PC-3 (cell line): ENCODE results near the gene TNFRSF6B. TPM values are rescaled to one million over a fixed set of nuclear protein-coding genes. Genes with fewer than 3 reads are reported as not detected.
A peak's percentile ranks its signal among the peaks of the same experiment; 100 is the strongest.

ENCODE experiments used
- ATAC-seq: fragments of 200-7000 bp; cut with Tn5 transposase; 2 replicates; pipeline ENCODE4 v1.9.1; 2020; ENCODE audit warnings: mild to moderate bottlenecking, moderate library complexity
- BruUV-seq: library from RNA; stranded (reverse); fragments of 400-500 nt; replicated peaks from 2 replicates; lab custom pipeline; 2021; lab: Mats Ljungman, UMichigan
- CTCF ChIA-PET: fragments of 300-600 bp; sonication (Branson Sonifier 250); formaldehyde crosslinking; loops from one replicate; lab custom pipeline; 2022; ENCODE audit warnings: antibody characterized with exemption; lab: Charles Lee
- POLR2A ChIA-PET: fragments of 300-600 bp; sonication (Branson Sonifier 250); formaldehyde crosslinking; loops from one replicate; lab custom pipeline; 2022; ENCODE audit warnings: antibody characterized with exemption; ENCODE audit not compliant: unreplicated experiment; lab: Charles Lee
- DNase-seq: peaks from one replicate; pipeline ENCODE4 v3.0.0-alpha.2; 2015
- H2AFZ ChIP-seq: fragments of 300-600 bp; sonication (generic); 2 replicates; pipeline ENCODE4 v1.6.0; 2016; ENCODE audit warnings: antibody characterized with exemption, low read length
- H3F3A ChIP-seq: fragments of 300-600 bp; sonication (generic); one replicate; pipeline ENCODE4 v1.6.0; 2017; ENCODE audit warnings: antibody characterized with exemption, low read length, control low read depth, mild to moderate bottlenecking; ENCODE audit not compliant: unreplicated experiment
- H3K27ac ChIP-seq: fragments of 300-600 bp; sonication (generic); 2 replicates; pipeline ENCODE4 v1.5.1; 2016; ENCODE audit warnings: mild to moderate bottlenecking, low read length
- H3K27me3 ChIP-seq: fragments of 300-600 bp; sonication (generic); 2 replicates; pipeline ENCODE4 v1.6.1; 2016; ENCODE audit warnings: low read length, mixed read lengths
- H3K36me3 ChIP-seq: fragments of 300-600 bp; sonication (generic); 2 replicates; pipeline ENCODE4 v1.6.1; 2016; ENCODE audit warnings: low read depth, mixed run types, low read length, mixed read lengths
- H3K4me1 ChIP-seq: fragments of 300-600 bp; sonication (generic); 2 replicates; pipeline ENCODE4 v1.5.1; 2016; ENCODE audit warnings: low read length; ENCODE audit not compliant: insufficient read depth
- H3K4me2 ChIP-seq: fragments of 300-600 bp; sonication (generic); 2 replicates; pipeline ENCODE4 v1.6.0; 2016; ENCODE audit warnings: low read length
- H3K4me3 ChIP-seq: fragments of 300-600 bp; sonication (generic); 2 replicates; pipeline ENCODE4 v1.5.1; 2016; ENCODE audit warnings: mild to moderate bottlenecking, low read length, mixed read lengths
- H3K79me2 ChIP-seq: fragments of 300-600 bp; sonication (generic); 2 replicates; pipeline ENCODE4 v1.6.1; 2017; ENCODE audit warnings: low read length, mixed read lengths
- H3K9ac ChIP-seq: fragments of 300-600 bp; sonication (generic); 2 replicates; pipeline ENCODE4 v1.6.0; 2016; ENCODE audit warnings: mild to moderate bottlenecking, low read length
- H3K9me2 ChIP-seq: fragments of 300-600 bp; sonication (generic); replicated peaks from 2 replicates; pipeline ENCODE4 v1.6.1; 2016; ENCODE audit warnings: mixed run types, low read length, mixed read lengths
- H3K9me3 ChIP-seq: fragments of 300-600 bp; sonication (generic); 2 replicates; pipeline ENCODE4 v1.6.1; 2016; ENCODE audit warnings: low read length, mixed read lengths
- H4K20me1 ChIP-seq: fragments of 300-600 bp; sonication (generic); 2 replicates; pipeline ENCODE4 v1.6.1; 2016; ENCODE audit warnings: low read length, mixed read lengths
- CTCF ChIP-seq: fragments of 300-600 bp; sonication (generic); conservative IDR thresholded peaks from 2 replicates; pipeline ENCODE4 v1.5.1; 2017; ENCODE audit warnings: antibody characterized with exemption, low read depth, mild to moderate bottlenecking, low read length
- EZH2 ChIP-seq: fragments of 300-600 bp; sonication (generic); IDR thresholded peaks from one replicate; pipeline ENCODE4 v1.6.1; 2017; ENCODE audit warnings: antibody characterized with exemption, mild to moderate bottlenecking, low read length; ENCODE audit not compliant: unreplicated experiment
- EZH2phosphoT487 ChIP-seq: fragments of 300-600 bp; sonication (generic); IDR thresholded peaks from 2 replicates; pipeline ENCODE4 v1.6.1; 2018; ENCODE audit warnings: mild to moderate bottlenecking, antibody characterized with exemption, low read length, borderline replicate concordance
- intact Hi-C: fragments of 100-400 bp; cut with micrococcal nuclease; formaldehyde crosslinking; loops from 2 replicates; pipeline ENCODE4 v1.9.0; 2023
- total RNA-seq: library from RNA; depleted of rRNA; stranded (reverse); fragments of >200 nt; gene quantifications from 2 replicates; pipeline ENCODE4 v1.2.3, GENCODE V29; 2014

The TNFRSF6B gene
- total RNA-seq, 1 experiment from 2014 or later: 41.6 TPM

- peaks cover 23% of the 10 kb centered on the region for H3K4me1 ChIP-seq
- intact Hi-C loops: no loop called here
- H3K27ac ChIP-seq: no peak overlapping the region
- no peaks in the 10 kb centered on the region for H4K20me1 ChIP-seq
- peaks cover 7% of the 10 kb centered on the region for H3K79me2 ChIP-seq
- BruUV-seq: no TSS peak
- DNase-seq: no peak
- H3K9ac ChIP-seq: no peak overlapping the region
- no peak overlapping the region for H3K4me3 ChIP-seq
- ChIA-PET CTCF (no interaction called here), POLR2A (no interaction called here)
- no peak overlapping the region for H3K4me2 ChIP-seq
- no peaks in the 10 kb centered on the region for H3F3A ChIP-seq
- no peaks in the 10 kb centered on the region for H3K9me3 ChIP-seq
- H3K9me2 ChIP-seq: no peaks in the 10 kb centered on the region
- H2AFZ ChIP-seq: no peak overlapping the region
- no peak for ATAC-seq
- H3K36me3 ChIP-seq: peaks cover 7% of the 10 kb centered on the region
- TF ChIP-seq EZH2: no peak
- no peak for TF ChIP-seq CTCF
- no peak for TF ChIP-seq EZH2phosphoT487
- no peaks in the 10 kb centered on the region for H3K27me3 ChIP-seq
Observed at GRCh38 chr20:63680427-63680826, 16.0 kb upstream of the TNFRSF6B start.

GRCh38 chr20:63680857-63681608 lies 15.4 kb upstream of the TNFRSF6B start:
- BruUV-seq: no TSS peak
- Histone ChIP-seq H3K4me3 (no peak overlapping the region), H3K9ac (no peak overlapping the region), H3K9me2 (no peaks in the 10 kb centered on the region), H4K20me1 (no peaks in the 10 kb centered on the region), H3F3A (no peaks in the 10 kb centered on the region), H3K79me2 (peaks cover 7% of the 10 kb centered on the region), H3K27ac (peak overlapping the region; percentile 84), H3K9me3 (no peaks in the 10 kb centered on the region), H3K4me2 (no peak overlapping the region), H3K27me3 (no peaks in the 10 kb centered on the region), H2AFZ (no peak overlapping the region), H3K36me3 (peaks cover 7% of the 10 kb centered on the region), H3K4me1 (peaks cover 23% of the 10 kb centered on the region)
- no peak for ATAC-seq
- ChIA-PET POLR2A (no interaction called here), CTCF (interaction anchor here (1.7 kb wide), 1 partner anchor 39 kb away, joined by 9 read pairs; no protein-coding TSS in a partner anchor)
- no peak for DNase-seq
- no peak for TF ChIP-seq EZH2phosphoT487
- TF ChIP-seq EZH2: no peak
- no peak for TF ChIP-seq CTCF
- intact Hi-C loops: no loop called here
